OCI-LY7 (cell line): Measurements from ENCODE around the gene MARS1. TPM values are rescaled to one million over a fixed set of nuclear protein-coding genes. Genes with fewer than 3 reads are reported as not detected.
A peak's percentile ranks its signal among the peaks of the same experiment; 100 is the strongest.

Source experiments
- BruUV-seq: library from RNA; stranded (reverse); fragments of 400-500 nt; replicated peaks from 2 replicates; lab custom pipeline; 2021; lab: Mats Ljungman, UMichigan
- CTCF ChIA-PET: fragments of 300-600 bp; sonication (Branson Sonifier 250); formaldehyde crosslinking; loops from one replicate; lab custom pipeline; 2022; ENCODE audit warnings: antibody characterized with exemption; ENCODE audit not compliant: unreplicated experiment; lab: Charles Lee
- POLR2A ChIA-PET: fragments of 300-600 bp; sonication (Branson Sonifier 250); formaldehyde crosslinking; loops from one replicate; lab custom pipeline; 2022; ENCODE audit warnings: antibody characterized with exemption; lab: Charles Lee
- DNase-seq: peaks from one replicate; pipeline ENCODE4 v3.0.0-alpha.2; 2015; ENCODE audit warnings: low spot score
- H2AFZ ChIP-seq: fragments of 200-600 bp; sonication (generic), shearing (Covaris generic); 2 replicates; pipeline ENCODE4 v1.6.1; 2014; ENCODE audit warnings: mild to moderate bottlenecking, antibody characterized with exemption, low read length, moderate library complexity
- H3K27ac ChIP-seq: fragments of 200-600 bp; sonication (generic); 2 replicates; pipeline ENCODE4 v1.5.1; 2014; ENCODE audit warnings: mixed run types, low read depth, mild to moderate bottlenecking, moderate library complexity, low read length, inconsistent platforms; ENCODE audit not compliant: poor library complexity, severe bottlenecking
- H3K36me3 ChIP-seq: fragments of 200-600 bp; sonication (generic); 2 replicates; pipeline ENCODE4 v1.6.1; 2014; ENCODE audit warnings: mild to moderate bottlenecking, antibody characterized with exemption, low read length, moderate library complexity, mixed read lengths; ENCODE audit not compliant: insufficient read depth
- H3K4me1 ChIP-seq: fragments of 200-600 bp; sonication (generic); 2 replicates; pipeline ENCODE4 v1.5.1; 2014; ENCODE audit warnings: mild to moderate bottlenecking, low read length; ENCODE audit not compliant: insufficient read depth, poor library complexity, severe bottlenecking
- H3K4me2 ChIP-seq: fragments of 200-600 bp; sonication (generic); 2 replicates; pipeline ENCODE4 v1.6.1; 2014; ENCODE audit warnings: mild to moderate bottlenecking, low read length
- H3K4me3 ChIP-seq: fragments of 200-600 bp; sonication (generic); 2 replicates; pipeline ENCODE4 v1.5.1; 2014; ENCODE audit warnings: mild to moderate bottlenecking, low read depth, low read length; ENCODE audit not compliant: poor library complexity, severe bottlenecking
- H3K79me2 ChIP-seq: fragments of 200-600 bp; sonication (generic); 2 replicates; pipeline ENCODE4 v1.6.1; 2016; ENCODE audit warnings: low read depth, mild to moderate bottlenecking, low read length, moderate library complexity, mixed read lengths; ENCODE audit not compliant: insufficient read depth
- H3K9me2 ChIP-seq: fragments of 200-600 bp; sonication (generic); 2 replicates; pipeline ENCODE4 v1.6.1; 2016; ENCODE audit warnings: mild to moderate bottlenecking, low read length, mixed read lengths; ENCODE audit not compliant: insufficient read depth
- H3K9me3 ChIP-seq: fragments of 200-600 bp; sonication (generic); 2 replicates; pipeline ENCODE4 v1.6.1; 2014; ENCODE audit warnings: mild to moderate bottlenecking, mixed run types, low read length, mixed read lengths
- H4K20me1 ChIP-seq: fragments of 200-600 bp; sonication (generic); 2 replicates; pipeline ENCODE4 v1.6.1; 2014; ENCODE audit warnings: mild to moderate bottlenecking, antibody characterized with exemption, low read length, moderate library complexity, mixed read lengths; ENCODE audit not compliant: insufficient read depth
- EZH2phosphoT487 ChIP-seq: fragments of 200-600 bp; sonication (generic); IDR thresholded peaks from 2 replicates; pipeline ENCODE4 v1.6.1; 2018; ENCODE audit warnings: low read depth, borderline replicate concordance, mild to moderate bottlenecking, mixed run types, antibody characterized with exemption, low read length, moderate library complexity, mixed read lengths
- intact Hi-C: fragments of 100-400 bp; cut with micrococcal nuclease; formaldehyde crosslinking; loops from one replicate; pipeline ENCODE4 v1.10.0; 2022; ENCODE audit not compliant: unreplicated experiment
- total RNA-seq, 2 experiments: library from RNA; depleted of rRNA in 1 of 2; stranded (reverse); fragments of >200 nt in 1 of 2; shearing (Covaris generic) in 1 of 2; gene quantifications; 2 replicates each; pipeline ENCODE4 v1.2.3, GENCODE V29; 2014 to 2022
- TF ChIP-seq, protein P1 (sequence below): fragments of 200-600 bp; sonication (generic); conservative IDR thresholded peaks from 2 replicates; pipeline ENCODE4 v1.5.1; 2014; ENCODE audit warnings: mild to moderate bottlenecking, antibody characterized with exemption, low read length, moderate library complexity, mixed read lengths

Gene MARS1
- total RNA-seq, 2 experiments from 2014 or later: 272 to 465 TPM

DNA sequence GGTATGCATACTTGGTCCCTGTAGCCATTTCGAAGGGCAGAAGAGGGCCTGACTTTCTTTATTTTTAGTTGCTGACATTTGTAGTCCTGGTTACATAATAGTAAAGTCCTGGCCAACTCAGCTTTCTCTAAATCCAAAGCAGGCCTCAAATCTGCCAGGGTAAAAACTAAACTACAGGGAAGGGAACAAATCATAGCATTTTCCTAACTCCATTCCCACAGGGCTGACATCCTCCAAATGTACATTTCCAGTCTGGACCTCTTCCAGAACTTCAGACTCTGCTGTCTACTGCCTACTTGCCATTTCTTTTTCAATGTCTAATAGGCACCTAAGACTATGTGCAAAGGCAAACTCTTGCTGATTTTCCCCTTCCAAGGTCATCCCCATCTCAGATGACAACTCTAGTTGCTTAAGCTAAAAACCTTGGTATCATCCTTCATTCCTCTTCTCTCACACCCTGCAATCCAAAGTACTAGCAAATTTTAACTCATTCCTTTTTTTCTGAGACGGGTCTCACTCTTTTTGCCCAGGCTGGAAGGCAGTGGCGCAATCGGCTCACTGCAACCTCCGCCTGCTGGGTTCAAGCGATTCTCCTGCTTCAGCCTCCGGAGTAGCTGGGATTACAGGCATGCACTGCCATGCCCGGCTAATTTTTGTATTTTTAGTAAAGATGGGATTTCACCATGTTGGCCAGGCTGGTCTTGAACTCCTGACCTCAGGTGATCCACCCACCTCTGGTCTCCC lies 30.5 kb downstream of the MARS1 start:
- intact Hi-C loops: no loop called here
- no peaks in the 10 kb centered on the region for H3K9me2 ChIP-seq
- H3K79me2 ChIP-seq: peaks cover 26% of the 10 kb centered on the region
- ChIA-PET POLR2A (interaction anchor here (0.6 to 0.8 kb wide), 2 partner anchors 16 to 55 kb away, joined by 3 read pairs; no protein-coding TSS in a partner anchor), CTCF (interaction anchor here (1.1 kb wide), 1 partner anchor 59 kb away, joined by 3 read pairs; no protein-coding TSS in a partner anchor)
- H3K4me1 ChIP-seq: peaks cover 32% of the 10 kb centered on the region
- H3K4me3 ChIP-seq: peak overlapping the region; percentile 84
- no peak overlapping the region for H2AFZ ChIP-seq
- no peak overlapping the region for H3K27ac ChIP-seq
- H3K36me3 ChIP-seq: peaks cover 66% of the 10 kb centered on the region
- peaks cover 10% of the 10 kb centered on the region for H4K20me1 ChIP-seq
- TF ChIP-seq EZH2phosphoT487: no peak
- TF ChIP-seq, protein P1, sequence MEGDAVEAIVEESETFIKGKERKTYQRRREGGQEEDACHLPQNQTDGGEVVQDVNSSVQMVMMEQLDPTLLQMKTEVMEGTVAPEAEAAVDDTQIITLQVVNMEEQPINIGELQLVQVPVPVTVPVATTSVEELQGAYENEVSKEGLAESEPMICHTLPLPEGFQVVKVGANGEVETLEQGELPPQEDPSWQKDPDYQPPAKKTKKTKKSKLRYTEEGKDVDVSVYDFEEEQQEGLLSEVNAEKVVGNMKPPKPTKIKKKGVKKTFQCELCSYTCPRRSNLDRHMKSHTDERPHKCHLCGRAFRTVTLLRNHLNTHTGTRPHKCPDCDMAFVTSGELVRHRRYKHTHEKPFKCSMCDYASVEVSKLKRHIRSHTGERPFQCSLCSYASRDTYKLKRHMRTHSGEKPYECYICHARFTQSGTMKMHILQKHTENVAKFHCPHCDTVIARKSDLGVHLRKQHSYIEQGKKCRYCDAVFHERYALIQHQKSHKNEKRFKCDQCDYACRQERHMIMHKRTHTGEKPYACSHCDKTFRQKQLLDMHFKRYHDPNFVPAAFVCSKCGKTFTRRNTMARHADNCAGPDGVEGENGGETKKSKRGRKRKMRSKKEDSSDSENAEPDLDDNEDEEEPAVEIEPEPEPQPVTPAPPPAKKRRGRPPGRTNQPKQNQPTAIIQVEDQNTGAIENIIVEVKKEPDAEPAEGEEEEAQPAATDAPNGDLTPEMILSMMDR: no peak
- BruUV-seq: no TSS peak
- DNase-seq: no peak
- H3K4me2 ChIP-seq: peak overlapping the region; percentile 93
- no peaks in the 10 kb centered on the region for H3K9me3 ChIP-seq

DNA sequence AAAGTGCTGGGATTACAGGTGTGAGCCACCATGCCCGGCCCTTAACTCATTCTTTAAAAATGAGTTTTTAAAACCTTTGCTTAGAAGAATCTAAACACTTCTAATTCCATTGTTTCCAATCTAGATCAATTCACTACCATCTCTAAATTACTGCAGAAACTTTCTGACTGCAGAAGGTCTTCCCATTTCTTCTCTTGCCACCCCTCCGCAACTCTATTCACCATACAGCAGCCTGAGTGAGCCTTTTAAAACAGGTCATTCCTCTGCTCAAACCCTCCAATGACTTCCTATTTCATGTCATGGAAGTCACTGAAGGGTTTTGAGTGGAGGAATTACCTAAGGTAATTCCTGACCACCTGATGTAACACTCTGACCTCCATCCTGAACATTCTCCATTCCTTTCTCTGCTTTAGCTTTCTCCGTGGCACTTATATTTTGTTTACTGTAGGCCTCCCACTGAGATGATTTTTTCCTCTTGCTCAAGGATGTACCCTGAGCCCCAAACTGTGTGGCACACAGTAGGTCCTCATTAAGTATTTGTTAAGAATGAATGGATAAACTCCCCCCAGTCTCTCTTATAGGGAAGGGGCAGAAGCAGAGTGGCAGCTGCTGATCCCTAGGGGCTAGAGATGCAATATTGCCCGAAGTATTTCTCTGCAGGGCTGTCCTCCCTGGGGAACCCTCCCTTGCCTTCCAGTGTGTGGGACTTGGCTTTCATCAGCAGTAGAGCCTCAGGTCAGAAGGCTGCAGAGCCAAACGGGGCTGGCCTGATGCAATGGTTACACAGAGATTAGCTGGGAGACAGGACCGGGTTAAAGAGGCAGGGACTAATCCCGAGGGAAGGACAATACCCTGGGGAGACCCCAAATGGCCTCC lies 31.3 kb downstream of the MARS1 start:
- H3K79me2 ChIP-seq: peaks cover 34% of the 10 kb centered on the region
- H3K4me2 ChIP-seq: peak overlapping the region; percentile 93
- peak overlapping the region; percentile 78 for H3K27ac ChIP-seq
- intact Hi-C loops: no loop called here
- DNase-seq: peak; percentile 67
- BruUV-seq: no TSS peak
- H3K4me3 ChIP-seq: peak overlapping the region; percentile 84
- no peaks in the 10 kb centered on the region for H3K9me3 ChIP-seq
- peaks cover 61% of the 10 kb centered on the region for H3K36me3 ChIP-seq
- TF ChIP-seq, protein P1: no peak
- no peak for TF ChIP-seq EZH2phosphoT487
- no peak overlapping the region for H2AFZ ChIP-seq
- CTCF ChIA-PET: no interaction called here
- POLR2A ChIA-PET: interaction anchor here (0.6 to 0.9 kb wide), 2 partner anchors 33 to 54 kb away, joined by 3 read pairs; no protein-coding TSS in a partner anchor
- no peaks in the 10 kb centered on the region for H3K9me2 ChIP-seq
- peaks cover 17% of the 10 kb centered on the region for H4K20me1 ChIP-seq
- peaks cover 38% of the 10 kb centered on the region for H3K4me1 ChIP-seq
